ENCODE measurements around the gene C1orf122.

DNA sequence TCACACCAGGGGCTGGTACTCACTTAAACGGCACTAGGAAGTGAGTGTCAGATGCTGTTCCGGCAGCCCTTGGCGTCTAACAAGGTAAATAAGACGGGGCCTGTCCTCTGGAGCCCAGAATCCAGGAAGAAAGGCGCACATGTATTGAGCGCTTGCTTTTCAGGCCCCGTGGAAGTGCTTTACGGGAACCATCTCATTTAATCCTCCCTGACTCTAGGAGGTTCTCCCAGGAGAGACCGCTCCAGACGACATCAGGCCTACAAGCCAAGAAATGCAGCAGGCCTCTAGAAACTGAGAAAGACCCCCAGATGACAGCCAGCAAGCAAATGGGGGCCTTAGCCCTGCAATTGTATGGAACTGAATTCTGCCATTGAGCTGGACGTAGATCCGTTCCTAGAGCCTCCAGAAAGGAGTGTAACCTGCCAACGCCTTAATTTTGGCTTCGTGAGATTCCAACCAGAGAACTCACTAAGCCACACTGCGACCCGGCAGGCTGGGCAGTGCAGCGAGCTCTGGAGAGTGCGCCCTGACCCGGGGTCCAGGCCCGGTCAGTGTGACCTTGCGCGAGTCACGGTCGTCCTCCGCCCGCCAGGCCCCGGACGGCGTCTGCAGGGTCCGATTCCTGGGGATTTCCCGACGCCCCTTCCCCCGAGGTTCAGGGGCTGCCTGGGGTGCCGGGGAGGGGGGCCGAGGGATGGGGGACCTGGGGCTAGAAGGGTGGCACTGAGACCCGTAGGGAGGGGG, 14.5 kb upstream of the C1orf122 start:
- TF ChIP-seq POLR2A (IDR thresholded peaks at IDR 0.05; ENCODE audit: low read length) (no peak), JUN (IDR thresholded peaks at IDR 0.05) (no peak), KDM5A (IDR thresholded peaks at IDR 0.05) (no peak)

All from A549 (cell line).